ENCODE measurements around the gene MVP.
"Not testable (repeated sequence)": the region's sequence is repeated elsewhere in the genome, so short reads cannot be mapped to it uniquely, and the experiment has no call there.

Gene MVP

GRCh38 chr16:29843931-29844330, 23.7 kb downstream of the MVP start:
- no peak for DNase-seq (ENCODE audit: low spot score)

DNA sequence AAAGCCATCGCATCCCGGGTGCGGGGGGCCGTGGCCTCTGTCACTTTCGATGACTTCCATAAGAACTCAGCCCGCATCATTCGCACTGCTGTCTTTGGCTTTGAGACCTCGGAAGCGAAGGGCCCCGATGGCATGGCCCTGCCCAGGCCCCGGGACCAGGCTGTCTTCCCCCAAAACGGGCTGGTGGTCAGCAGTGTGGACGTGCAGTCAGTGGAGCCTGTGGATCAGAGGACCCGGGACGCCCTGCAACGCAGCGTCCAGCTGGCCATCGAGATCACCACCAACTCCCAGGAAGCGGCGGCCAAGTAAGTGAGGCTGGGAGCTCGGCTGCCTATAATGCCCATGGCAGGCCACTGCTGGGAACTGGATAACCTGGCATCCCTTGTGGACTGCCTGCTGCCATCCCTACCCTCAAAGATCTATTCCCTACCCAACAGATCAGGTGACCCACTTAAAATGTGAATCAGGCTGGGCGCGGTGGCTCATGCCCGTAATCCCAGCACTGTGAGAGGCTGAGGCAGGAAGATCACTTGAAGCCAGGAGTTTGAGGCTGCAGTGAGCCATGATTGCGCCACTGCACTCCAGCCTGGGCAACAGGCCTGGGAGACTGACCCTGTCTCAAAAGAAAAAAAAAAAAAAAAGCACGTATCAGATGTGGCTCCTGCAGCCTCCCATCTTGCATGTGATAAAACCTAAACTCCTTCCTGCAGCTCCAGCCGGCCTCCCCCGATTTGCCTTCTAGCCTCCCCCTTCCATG, 24.5 kb downstream of the MVP start:
- DNase-seq (ENCODE audit: low spot score): no peak

DNA sequence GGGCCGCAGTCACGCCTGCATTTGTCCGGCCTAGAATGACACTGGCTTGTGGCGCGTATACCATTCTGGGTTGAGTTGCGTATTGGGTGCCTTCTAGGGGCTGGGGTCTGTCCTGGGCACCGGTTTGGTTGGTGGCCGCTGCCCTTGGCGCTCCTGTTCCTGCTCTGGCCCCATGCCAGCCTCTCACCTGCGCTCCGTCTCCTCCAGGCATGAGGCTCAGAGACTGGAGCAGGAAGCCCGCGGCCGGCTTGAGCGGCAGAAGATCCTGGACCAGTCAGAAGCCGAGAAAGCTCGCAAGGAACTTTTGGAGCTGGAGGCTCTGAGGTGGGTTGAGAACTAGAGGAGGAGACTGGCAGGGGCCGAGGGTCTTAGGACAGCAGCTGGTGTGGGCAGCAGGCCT, 25.4 kb downstream of the MVP start:
- no peak for DNase-seq (ENCODE audit: low spot score)

DNA sequence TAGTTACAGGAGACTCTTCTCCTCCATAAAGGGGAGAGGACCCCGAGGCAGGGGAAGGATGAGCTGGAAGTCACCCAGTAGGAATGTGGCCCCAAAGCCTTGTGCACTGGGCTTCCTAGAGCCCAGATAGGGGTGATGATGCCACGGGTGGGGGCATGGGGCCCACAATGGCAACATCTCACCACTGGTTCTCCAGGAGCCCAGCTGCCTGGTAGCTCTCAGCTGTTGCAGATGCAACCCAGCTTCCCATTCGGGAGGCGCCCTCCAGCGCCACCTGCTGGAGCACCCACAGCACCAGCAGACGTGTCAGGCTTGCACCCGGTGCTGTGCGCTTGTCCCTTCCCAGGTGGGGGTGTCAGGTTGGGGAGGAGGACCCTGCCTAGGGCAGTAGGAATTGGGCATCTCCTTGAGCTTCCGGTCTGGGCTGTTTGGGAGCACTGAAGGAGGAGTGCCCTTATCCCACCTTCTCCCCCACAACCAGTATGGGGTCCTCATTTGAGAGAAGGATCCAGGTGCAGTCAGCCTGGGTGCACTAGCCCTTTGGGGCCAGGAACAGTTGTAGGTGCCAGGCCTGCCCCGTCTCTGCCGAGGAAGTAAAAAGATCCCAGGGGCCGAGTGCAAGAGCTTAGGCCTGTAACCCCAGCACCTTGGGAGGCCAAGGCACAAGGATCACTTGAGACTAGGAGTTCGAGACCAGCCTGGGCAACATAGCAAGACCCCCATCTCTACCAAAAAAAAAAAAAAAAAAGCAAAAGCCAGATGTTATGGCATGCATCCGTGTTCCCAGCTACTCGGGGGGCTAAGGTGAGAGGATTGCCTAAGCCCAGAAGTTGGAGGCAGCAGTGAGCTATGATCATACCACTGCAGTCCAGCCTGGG, 28.4 kb downstream of the MVP start:
- peak; percentile 85 for DNase-seq (ENCODE audit: low spot score)

DNA sequence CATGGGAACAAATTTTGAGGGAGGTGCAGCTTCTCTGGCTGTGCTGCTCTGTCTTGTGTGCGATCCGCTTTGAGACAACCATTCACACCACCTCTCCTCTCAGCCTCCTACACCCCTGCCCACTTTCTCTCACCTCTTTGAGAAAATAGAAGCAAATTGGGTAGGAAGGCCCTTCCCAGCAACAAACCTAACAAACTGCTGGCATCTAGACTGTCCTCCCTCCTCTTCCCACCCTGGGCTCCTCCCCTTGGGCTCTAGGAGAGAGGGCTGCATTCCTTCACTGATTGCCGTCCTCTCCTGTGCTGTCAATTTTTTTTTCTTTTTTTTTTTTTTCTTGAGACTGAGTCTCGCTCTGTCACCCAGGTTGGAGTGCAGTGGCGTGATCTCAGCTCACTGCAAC, 29.2 kb downstream of the MVP start:
- no peak for DNase-seq (ENCODE audit: low spot score)

DNA sequence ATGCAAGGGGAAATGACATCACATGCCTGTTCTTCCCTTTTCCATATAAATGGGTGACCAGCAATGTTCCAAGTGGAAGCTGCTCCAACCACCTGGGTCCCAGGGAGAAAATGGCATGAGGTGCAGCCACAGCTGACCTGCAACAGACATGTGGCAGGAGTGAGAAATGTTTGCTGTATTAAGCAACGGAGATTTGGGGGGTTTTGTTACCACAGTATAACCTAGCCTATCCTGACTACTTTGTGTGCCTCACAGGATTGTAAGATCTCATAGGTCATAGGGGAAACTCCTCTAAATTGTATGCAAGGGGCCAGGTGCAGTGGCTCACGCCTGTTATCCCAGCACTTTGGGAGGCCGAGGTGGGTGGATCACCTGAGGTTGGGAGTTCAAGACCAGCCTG, 30.7 kb downstream of the MVP start:
- DNase-seq (ENCODE audit: low spot score): no peak

DNA sequence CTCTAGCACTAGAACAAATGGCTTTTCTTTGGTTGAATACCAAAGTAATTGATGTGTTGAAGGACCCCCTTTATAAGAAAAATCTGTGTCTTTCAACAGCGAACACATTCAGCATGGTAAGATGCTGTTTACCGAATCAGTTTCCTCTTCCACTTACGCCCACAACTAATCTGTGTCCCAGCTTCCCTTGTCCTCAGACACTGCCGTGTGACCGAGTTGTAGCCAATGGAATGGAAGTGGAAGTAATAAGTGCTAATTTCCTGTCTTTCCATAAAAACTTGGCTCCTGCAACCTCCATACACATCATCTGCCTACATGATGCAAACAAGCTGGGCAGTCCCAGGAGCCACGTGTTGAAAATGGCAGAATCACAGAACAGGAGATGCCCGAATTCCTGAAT, 32.4 kb downstream of the MVP start:
- peak; percentile 68 for DNase-seq (ENCODE audit: low spot score)

DNA sequence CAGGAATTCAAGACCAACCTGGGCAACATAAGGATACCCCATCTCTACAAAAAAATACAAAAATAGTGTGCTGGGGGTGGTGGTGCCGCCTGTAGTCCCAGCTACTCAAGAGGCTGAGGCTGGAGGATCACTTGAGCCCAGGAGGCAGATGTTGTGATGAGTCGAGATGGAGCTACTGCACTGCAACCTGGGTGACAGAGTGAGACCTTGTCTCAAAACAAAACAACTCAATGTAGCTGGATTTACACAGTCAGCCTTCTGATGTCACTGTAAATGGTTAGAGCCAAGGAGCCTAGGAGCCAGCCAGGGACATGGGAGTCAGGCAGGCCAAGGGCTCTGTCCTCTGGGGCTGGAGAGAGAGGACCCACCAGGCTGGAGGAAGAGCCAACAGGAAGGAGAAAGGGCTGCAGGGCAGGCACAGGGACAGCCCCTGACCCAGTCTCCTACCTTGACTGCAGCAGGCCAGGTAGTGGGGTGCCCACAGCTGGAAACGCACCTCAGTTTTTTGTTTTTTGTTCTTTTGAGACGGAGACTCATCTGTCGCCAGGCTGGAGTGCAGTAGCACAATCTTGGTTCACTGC, 34.3 kb downstream of the MVP start:
- no peak for DNase-seq (ENCODE audit: low spot score)

- DNase-seq (ENCODE audit: low spot score): peak; percentile 72
Observed at GRCh38 chr16:29857133-29857760, 37.0 kb downstream of the MVP start.

GRCh38 chr16:29858149-29858849, 38.0 kb downstream of the MVP start:
- no peak for DNase-seq (ENCODE audit: low spot score)

GRCh38 chr16:29858974-29859373, 38.7 kb downstream of the MVP start:
- no peak for DNase-seq (ENCODE audit: low spot score)

- DNase-seq (ENCODE audit: low spot score): no peak
Observed at GRCh38 chr16:29860218-29860617, 40.0 kb downstream of the MVP start.

DNA sequence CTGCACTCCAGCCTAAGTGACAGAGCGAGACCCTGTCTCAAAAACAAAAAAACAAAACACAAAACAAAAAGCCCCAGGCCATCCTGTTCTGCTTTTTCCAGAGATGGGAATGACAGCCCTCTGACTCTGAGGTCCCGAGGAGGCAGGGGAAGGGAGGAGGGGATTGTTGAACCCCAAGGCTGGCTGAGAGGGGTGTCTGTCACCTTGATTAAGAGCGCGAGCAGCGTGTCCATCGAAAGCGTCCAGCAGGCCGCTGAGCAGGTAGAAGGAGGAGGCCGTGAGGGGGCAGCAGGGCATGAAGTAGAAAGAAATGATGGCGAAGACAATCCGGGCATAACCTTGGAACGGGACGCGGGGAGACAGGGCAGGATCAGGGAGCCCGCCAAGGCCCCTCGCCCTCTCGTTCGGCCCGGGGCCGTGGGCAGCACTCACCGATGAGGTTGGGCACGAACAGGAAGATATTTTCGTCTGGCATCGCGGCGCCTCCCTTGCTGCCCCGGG, 42.2 kb downstream of the MVP start:
- DNase-seq (ENCODE audit: low spot score): peak; percentile 43

- DNase-seq (ENCODE audit: low spot score): peak; percentile 97
Observed at GRCh38 chr16:29862884-29863668, 42.8 kb downstream of the MVP start, which contains the start of gene CDIPT. Gene CDIPT, minus strand, starts transcription at chr16:29863226. Its CDS starts 369 bp downstream, at chr16:29862857.

- DNase-seq (ENCODE audit: low spot score): no peak
Observed at GRCh38 chr16:29863669-29863984, 43.4 kb downstream of the MVP start.

- DNase-seq (ENCODE audit: low spot score): no peak
Observed at GRCh38 chr16:29864205-29864604, 43.9 kb downstream of the MVP start.

- no peak for DNase-seq (ENCODE audit: low spot score)
Observed at GRCh38 chr16:29868396-29869009, 48.2 kb downstream of the MVP start.

DNA sequence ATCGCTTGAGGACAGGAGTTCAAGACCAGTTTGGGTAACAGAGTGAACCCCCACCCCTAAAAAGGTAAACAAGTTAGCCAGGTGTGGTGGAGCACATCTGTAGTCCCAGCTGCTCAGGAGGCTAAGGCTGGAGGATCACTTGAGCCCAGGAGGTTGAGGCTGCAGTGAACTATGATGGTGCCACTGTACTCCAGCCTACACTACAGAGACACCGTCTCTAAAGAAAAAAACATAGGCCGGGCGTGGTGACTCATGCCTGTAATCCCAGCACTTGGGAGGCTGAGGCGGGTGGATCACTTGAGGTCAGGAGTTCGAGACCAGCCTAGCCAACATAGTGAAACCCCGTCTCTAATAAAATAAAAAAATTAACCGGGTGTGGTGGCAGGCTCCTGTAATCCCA, 48.8 kb downstream of the MVP start:
- DNase-seq (ENCODE audit: low spot score): not testable (repeated sequence)

DNA sequence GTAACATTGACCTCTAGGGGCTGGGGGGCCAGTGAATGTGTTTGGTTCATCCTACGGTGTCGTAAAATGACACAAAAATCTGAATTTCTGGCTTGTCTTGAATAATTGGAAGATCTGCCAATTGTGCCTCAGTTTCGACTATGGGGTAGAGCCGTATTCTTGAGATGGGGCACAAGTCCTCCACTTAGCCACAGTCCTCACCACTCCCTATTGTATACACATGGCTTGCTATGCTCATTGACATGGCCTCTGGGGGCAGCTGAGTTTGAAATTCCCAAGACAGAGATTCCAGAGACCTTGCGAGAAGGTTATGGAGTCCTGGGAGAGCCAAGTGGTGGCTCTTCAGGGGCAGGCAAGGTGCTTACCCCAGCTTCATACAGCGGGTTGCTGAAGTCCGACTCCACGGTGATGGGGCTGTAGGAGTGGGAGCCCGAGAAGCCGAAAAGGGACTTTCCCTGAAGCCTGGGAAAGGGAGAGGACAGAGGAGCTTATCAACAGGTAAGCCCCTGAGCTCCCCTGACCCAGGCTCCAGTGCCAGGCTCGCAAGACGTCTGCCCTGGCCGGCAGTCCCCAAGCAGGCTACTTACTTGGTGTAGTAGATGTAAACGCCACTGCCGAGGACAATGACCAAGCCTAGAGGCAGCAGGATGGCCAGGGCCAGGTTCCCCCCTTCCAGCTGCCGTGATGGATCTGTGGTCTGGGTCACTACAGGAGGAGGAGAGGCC, 51.7 kb downstream of the MVP start:
- no peak for DNase-seq (ENCODE audit: low spot score)

- no peak for DNase-seq (ENCODE audit: low spot score)
Observed at GRCh38 chr16:29873319-29873718, 53.1 kb downstream of the MVP start.
